Skeletal muscle tissue (tissue), 4 donors: ENCODE results near the gene DACH1. TPM values are rescaled to one million over a fixed set of nuclear protein-coding genes. Genes with fewer than 3 reads are reported as not detected.
A peak's percentile ranks its signal among the peaks of the same experiment; 100 is the strongest.

ENCODE experiments used
- H3K27ac ChIP-seq: one replicate; pipeline ENCODE4 v1.7.0; 2013; ENCODE audit warnings: mild to moderate bottlenecking, low read depth, low read length, inconsistent platforms
- H3K27me3 ChIP-seq, 3 donors: one replicate each; pipeline ENCODE4 v1.7.0; 2013; ENCODE audit warnings: low read length in 3 of 3; ENCODE audit not compliant: control insufficient read depth in 3 of 3, insufficient read depth in 3 of 3
- H3K36me3 ChIP-seq, 3 donors: one replicate each; pipeline ENCODE4 v1.7.0; 2013; ENCODE audit warnings: low read length in 3 of 3; ENCODE audit not compliant: control insufficient read depth in 3 of 3, insufficient read depth in 3 of 3
- H3K4me1 ChIP-seq, 3 donors: one replicate each; pipeline ENCODE4 v1.7.0; 2013; ENCODE audit warnings: low read length in 3 of 3, mild to moderate bottlenecking in 3 of 3; ENCODE audit not compliant: control insufficient read depth in 3 of 3, insufficient read depth in 3 of 3
- H3K4me3 ChIP-seq, 3 donors: one replicate each; pipeline ENCODE4 v1.7.0; 2013; ENCODE audit warnings: low read length in 3 of 3
- H3K9ac ChIP-seq, 3 donors: one replicate each; pipeline ENCODE4 v1.7.0; 2013; ENCODE audit warnings: low read length in 3 of 3, mild to moderate bottlenecking in 3 of 3, moderate library complexity in 2 of 3, low read depth in 1 of 3
- H3K9me3 ChIP-seq, 3 donors: one replicate each; pipeline ENCODE4 v1.7.0; 2013; ENCODE audit warnings: low read length in 3 of 3; ENCODE audit not compliant: control insufficient read depth in 3 of 3
- total RNA-seq: library from RNA; depleted of rRNA; stranded (reverse); fragments of >200 nt; gene quantifications from one replicate; pipeline ENCODE4 v1.2.3, GENCODE V29; 2014
- donor health status: Osteomylitis.

Gene DACH1
- total RNA-seq, 1 donor from 2014 or later: 6.8 TPM

GRCh38 chr13:71879129-71879535 lies 12.1 kb upstream of the DACH1 start:
- H3K4me1 ChIP-seq: no peaks in the 10 kb centered on the region
- peak overlapping the region in 1 of 3 donors; percentile 26 for H3K9ac ChIP-seq
- H3K27me3 ChIP-seq: no peaks in the 10 kb centered on the region
- no peaks in the 10 kb centered on the region for H3K9me3 ChIP-seq
- H3K27ac ChIP-seq: no peak overlapping the region
- H3K36me3 ChIP-seq: no peaks in the 10 kb centered on the region
- peak overlapping the region in 2 of 3 donors; percentile 36 to 44 for H3K4me3 ChIP-seq

GRCh38 chr13:71877256-71877653 lies 10.3 kb upstream of the DACH1 start:
- Histone ChIP-seq H3K9ac (no peak overlapping the region), H3K9me3 (no peaks in the 10 kb centered on the region), H3K27ac (no peak overlapping the region), H3K36me3 (no peaks in the 10 kb centered on the region), H3K4me3 (no peak overlapping the region), H3K4me1 (no peaks in the 10 kb centered on the region), H3K27me3 (no peaks in the 10 kb centered on the region)

DNA sequence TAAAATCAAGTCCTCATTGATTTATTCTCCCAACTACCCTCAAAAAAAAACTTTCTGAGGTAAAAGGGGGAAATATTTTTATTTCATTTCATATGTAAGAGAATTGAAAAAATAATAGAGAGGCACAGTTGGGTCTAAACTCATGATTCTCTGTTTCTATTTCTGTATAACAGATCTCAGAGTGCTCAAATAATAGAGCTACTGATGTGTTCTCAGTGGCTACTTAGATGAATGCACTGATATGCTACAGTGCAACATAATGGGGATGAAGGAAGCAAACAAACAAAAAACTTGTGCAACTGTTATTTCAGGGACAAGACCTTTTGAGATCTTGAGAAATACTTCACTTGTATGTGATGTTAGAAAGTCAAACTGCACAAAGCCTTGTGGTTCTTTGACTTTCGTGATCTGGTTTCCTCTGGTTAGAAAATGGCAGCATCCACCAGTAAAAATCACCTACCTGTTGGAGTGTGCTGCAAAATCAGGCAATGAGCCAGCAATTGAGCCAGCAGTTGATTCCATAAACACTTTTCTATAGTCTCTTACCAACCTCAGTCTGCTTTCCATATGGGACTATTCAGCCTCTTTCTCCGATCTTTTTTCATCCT lies 9.7 kb upstream of the DACH1 start:
- no peaks in the 10 kb centered on the region for H3K27me3 ChIP-seq

DNA sequence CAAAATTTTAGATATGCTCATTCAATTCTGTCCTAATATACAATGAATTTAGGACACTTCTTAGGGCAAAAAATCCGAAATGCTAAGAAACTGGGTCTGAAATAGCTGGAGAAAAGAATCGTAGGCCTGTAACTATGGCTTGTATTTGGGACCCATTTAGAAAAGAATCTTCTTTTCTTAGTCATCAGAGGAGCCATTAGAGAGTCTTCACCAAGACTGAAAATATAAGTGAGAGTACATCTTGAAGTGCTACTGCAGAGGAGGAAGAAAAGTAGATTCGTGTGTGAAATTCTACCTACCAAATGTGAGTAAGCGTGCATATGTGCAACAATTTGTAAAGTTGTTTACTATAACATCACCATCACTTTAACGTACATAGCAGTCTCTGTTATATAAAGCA lies 8.8 kb upstream of the DACH1 start:
- H3K36me3 ChIP-seq: no peaks in the 10 kb centered on the region
- H3K9ac ChIP-seq: no peak overlapping the region
- no peaks in the 10 kb centered on the region for H3K9me3 ChIP-seq
- no peaks in the 10 kb centered on the region for H3K27me3 ChIP-seq
- no peak overlapping the region for H3K27ac ChIP-seq
- H3K4me3 ChIP-seq: no peak overlapping the region
- no peaks in the 10 kb centered on the region for H3K4me1 ChIP-seq

More for the DNA sequence above, 9.7 kb upstream of the DACH1 start:
- Histone ChIP-seq H3K4me1 (no peaks in the 10 kb centered on the region), H3K27ac (no peak overlapping the region), H3K36me3 (no peaks in the 10 kb centered on the region), H3K9ac (no peak overlapping the region), H3K9me3 (no peaks in the 10 kb centered on the region), H3K4me3 (no peak overlapping the region)

DNA sequence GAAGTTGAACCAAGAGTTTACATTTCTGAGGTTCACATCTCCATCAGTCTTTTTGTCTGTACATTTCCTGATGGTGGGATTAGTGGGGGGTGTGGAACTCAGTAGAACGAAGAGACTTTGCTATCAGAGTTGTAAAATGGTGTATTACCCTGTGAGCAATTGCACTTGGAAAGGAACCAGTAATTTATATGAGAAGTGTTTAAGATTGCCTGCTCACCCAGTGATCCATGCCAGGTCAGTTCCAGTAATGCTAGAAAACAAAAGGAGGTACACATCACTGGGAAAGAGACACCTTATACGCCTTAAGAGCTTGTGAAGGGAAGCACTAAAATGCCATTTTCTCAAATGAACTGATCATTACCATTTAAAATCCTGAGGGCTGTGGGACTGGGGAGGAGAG lies 7.5 kb upstream of the DACH1 start:
- H3K36me3 ChIP-seq: no peaks in the 10 kb centered on the region
- H3K4me1 ChIP-seq: no peaks in the 10 kb centered on the region
- no peak overlapping the region for H3K4me3 ChIP-seq
- peaks cover 0 to 4% (median under 1%) of the 10 kb centered on the region in 3 donors for H3K27me3 ChIP-seq
- no peak overlapping the region for H3K9ac ChIP-seq
- no peak overlapping the region for H3K27ac ChIP-seq
- H3K9me3 ChIP-seq: no peaks in the 10 kb centered on the region

DNA sequence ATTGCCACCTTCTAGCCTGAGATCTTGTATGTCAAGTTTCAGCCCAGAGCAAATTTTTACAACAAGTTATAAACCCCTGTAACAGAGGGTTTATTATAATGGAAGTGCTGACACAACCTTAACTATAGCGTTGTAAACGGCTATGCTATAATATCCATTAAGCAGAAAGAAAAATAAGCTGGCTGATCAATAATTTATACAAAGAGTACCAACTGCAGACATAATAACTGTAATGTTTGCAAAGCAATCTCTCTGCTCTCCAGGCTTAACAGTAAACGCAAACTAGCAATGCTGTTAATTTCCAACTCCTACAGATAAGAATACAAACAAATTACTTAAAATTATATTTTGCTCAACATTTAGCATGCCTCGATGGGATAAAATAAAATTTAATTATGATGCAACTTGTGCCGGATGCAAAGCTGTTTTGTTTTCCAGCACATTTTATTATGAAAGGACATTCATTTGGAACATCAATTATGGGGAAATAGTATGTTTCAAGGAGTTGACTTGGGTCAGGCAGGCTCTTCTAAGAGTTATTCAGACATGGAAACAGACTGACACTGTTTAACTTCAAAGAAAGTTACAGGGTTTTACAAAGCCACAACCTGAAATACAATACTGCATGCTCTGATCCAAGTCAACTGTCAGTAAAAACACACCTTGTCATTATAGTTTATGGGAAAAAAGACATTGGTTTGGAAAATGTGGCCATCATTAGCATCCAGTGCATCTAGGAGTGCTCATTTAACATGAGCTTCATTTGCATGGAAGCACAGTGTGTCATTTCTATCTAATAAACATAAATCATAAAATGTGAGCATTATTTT lies 6.6 kb upstream of the DACH1 start:
- Histone ChIP-seq H3K36me3 (no peaks in the 10 kb centered on the region), H3K4me3 (no peak overlapping the region)

GRCh38 chr13:71871844-71872243 lies 4.8 kb upstream of the DACH1 start:
- H3K36me3 ChIP-seq: no peaks in the 10 kb centered on the region
- peaks cover 0 to 4% (median 4%) of the 10 kb centered on the region in 3 donors for H3K4me1 ChIP-seq
- no peaks in the 10 kb centered on the region for H3K9me3 ChIP-seq
- H3K27ac ChIP-seq: no peak overlapping the region
- H3K9ac ChIP-seq: no peak overlapping the region
- peaks cover 9 to 15% (median 10%) of the 10 kb centered on the region in 3 donors for H3K27me3 ChIP-seq
- H3K4me3 ChIP-seq: no peak overlapping the region

More for the DNA sequence above, 6.6 kb upstream of the DACH1 start:
- Histone ChIP-seq H3K27ac (no peak overlapping the region), H3K4me1 (no peaks in the 10 kb centered on the region), H3K9ac (no peak overlapping the region), H3K27me3 (peaks cover 0 to 9% (median 4%) of the 10 kb centered on the region in 3 donors), H3K9me3 (no peaks in the 10 kb centered on the region)

- H3K4me3 ChIP-seq: no peak overlapping the region
- H3K9ac ChIP-seq: no peak overlapping the region
- no peaks in the 10 kb centered on the region for H3K36me3 ChIP-seq
These were observed 4.3 kb upstream of the DACH1 start for GRCh38 chr13:71871176-71871754.

GRCh38 chr13:71870100-71870499 lies 3.1 kb upstream of the DACH1 start:
- Histone ChIP-seq H3K4me1 (peaks cover 8 to 18% (median 12%) of the 10 kb centered on the region in 3 donors), H3K27me3 (peaks cover 19 to 24% (median 23%) of the 10 kb centered on the region in 3 donors), H3K9me3 (no peaks in the 10 kb centered on the region), H3K36me3 (no peaks in the 10 kb centered on the region), H3K4me3 (no peak overlapping the region), H3K27ac (no peak overlapping the region), H3K9ac (no peak overlapping the region)

More at GRCh38 chr13:71871176-71871754, 4.3 kb upstream of the DACH1 start:
- Histone ChIP-seq H3K27ac (no peak overlapping the region), H3K4me1 (peaks cover 2 to 7% (median 4%) of the 10 kb centered on the region in 3 donors), H3K9me3 (no peaks in the 10 kb centered on the region), H3K27me3 (peaks cover 9 to 15% (median 13%) of the 10 kb centered on the region in 3 donors)

- Histone ChIP-seq H3K9me3 (no peaks in the 10 kb centered on the region), H3K36me3 (no peaks in the 10 kb centered on the region), H3K4me3 (no peak overlapping the region), H3K9ac (no peak overlapping the region), H3K27me3 (peaks cover 28 to 33% (median 31%) of the 10 kb centered on the region in 3 donors), H3K4me1 (peaks cover 13 to 22% (median 18%) of the 10 kb centered on the region in 3 donors), H3K27ac (no peak overlapping the region)
These were observed 2.3 kb upstream of the DACH1 start for GRCh38 chr13:71869274-71869673.
